ENCODE measurements around the gene TXK. TPM values are rescaled to one million over a fixed set of nuclear protein-coding genes. Genes with fewer than 3 reads are reported as not detected.

TXK gene
- total RNA-seq, 1 donor, result 0.90 TPM

DNA sequence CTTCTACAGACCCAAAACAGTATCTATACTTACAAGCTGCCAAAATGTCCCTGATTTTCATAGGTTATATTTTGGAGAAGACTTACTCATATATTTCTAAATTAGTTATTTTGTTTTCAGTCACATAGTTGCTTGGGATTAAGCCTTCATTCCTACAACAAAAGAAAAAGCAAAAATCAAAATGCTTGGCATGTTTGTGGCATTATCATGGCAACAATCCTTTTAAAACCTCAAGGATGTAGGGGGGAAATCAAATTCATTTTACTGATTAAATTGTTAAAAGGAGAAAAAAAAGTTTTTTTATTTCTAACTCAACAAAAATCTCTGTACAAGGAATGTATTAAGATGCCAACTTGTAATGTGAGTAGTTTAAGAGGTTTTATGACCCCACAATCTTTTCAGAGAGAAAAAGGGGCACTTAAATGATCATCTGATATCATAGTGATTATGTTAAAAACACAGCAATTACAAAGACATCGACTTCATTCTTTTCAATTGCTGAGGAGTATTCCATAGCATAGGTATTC lies 23.5 kb downstream of the TXK start:
- no peak for TF ChIP-seq CTCF (IDR thresholded peaks at IDR 0.05; ENCODE audit: insufficient read depth, low read length)
- no peak overlapping the region for H3K4me3 ChIP-seq (ENCODE audit: low read depth, low read length)
- DNase-seq (ENCODE audit: low read depth), result peak; percentile 13

DNA sequence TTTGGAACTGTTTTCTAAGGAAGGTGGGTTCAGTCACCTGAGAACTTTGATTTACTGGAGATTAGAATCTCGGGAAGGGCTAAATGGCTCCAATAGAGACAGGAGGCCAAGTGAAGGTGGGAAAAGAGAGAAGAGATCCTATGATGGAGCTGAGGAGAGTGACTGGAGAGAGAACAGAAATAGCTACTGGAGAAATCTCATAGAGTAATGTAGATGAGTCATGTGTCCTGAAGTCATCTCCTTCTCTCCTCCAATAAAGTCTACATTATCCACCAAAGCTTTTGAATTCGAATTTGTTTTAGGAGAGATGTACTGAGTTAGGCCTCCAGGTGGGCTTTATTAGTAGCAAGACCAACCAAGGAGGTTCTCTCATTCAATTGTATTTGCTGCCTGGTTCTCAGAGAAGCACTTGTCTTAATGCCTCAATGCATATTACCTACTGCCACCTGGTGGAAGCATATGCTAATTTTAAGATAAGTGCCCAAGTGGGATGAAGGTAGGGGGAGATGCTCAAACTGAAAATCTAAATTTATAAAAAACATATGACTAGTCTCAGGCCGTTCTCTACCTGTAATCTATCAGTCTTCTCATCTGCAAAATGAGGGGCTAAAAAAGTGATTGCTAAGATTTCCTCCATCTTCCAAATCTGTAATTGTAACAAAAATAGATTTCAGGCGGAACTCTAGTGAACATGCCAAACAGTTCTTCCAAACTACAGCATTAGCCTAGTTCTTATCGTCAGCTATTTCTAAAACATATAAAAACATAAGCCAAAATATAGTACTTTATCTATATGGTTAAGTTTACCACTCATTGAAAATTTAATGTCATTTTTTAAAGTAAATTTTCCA lies 24.4 kb downstream of the TXK start:
- no peak overlapping the region for H3K4me3 ChIP-seq (ENCODE audit: low read depth, low read length)
- peak; percentile 57 for DNase-seq (ENCODE audit: low read depth)
- peak; percentile 61 for TF ChIP-seq CTCF (IDR thresholded peaks at IDR 0.05; ENCODE audit: insufficient read depth, low read length)

DNA sequence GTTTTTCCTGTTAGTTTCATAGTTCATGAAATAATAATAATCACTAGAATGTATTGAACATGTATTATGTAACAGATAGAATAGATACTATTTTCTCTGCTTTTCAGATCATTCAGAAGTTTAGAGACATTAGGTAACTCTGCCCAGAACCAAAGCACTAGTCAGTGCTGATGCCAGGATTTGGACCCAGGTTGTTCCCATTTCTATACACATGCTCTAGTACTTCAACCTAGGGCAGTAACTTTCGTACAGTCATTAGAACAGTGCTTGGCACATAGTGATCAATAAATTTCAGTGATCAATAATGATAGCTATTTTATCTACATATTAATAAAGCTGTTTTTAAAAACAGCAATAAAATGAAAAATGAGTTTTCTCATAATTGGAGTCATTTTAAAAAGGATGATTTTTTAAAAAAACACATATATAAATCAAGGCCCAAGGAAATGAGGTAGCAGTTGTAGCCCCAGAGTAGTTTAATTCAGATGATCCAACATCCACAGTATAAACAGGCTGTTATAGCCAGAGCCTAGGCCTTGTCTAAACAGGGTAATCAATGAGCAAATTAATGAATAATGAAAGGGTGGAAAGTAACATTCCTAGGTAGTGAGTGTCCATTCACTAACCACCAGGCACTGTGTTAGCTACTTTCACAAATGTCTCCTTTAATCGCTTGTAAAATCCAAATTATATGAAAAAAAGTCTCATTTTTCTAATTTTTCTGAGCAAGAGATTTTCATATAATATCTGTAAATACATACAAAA lies 25.6 kb downstream of the TXK start:
- H3K4me3 ChIP-seq (ENCODE audit: low read depth, low read length), result no peak overlapping the region
- DNase-seq (ENCODE audit: low read depth), result no peak
- TF ChIP-seq CTCF (IDR thresholded peaks at IDR 0.05; ENCODE audit: insufficient read depth, low read length), result no peak

- no peak overlapping the region for H3K4me3 ChIP-seq (ENCODE audit: low read depth, low read length)
Observed at GRCh38 chr4:48105230-48105629, 28.8 kb downstream of the TXK start.

DNA sequence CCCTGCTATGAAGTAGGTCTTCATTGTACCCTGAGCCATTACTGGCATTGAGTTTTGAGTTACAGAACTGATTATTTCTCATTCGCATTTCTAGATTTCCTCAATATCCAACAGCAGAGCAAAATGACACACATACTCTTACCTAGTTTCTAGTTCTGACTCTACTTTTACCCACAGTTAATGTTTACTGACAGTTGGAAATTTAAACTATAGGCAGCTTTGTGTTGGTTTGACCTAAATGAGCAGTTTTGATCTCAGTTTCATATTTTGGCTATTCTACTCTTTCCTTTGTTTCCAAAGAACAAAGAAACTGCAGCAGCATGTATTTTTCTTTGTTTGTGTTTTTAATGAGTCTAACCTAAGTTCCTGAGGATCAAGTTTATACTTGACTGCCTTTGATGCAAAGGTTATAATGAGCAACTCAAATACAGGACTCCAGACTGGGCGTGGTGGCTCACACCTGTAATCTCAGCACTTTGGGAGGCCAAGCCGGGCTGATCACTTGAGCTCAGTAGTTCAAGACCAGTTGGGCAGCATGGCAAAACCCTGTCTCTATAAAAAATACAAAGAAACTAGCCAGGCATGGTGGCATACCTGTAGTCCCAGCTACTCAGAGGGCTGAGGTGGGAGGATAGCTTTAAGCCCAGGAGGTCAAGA lies 30.4 kb downstream of the TXK start:
- no peak overlapping the region for H3K4me3 ChIP-seq (ENCODE audit: low read depth, low read length)
- no peak for TF ChIP-seq CTCF (IDR thresholded peaks at IDR 0.05; ENCODE audit: insufficient read depth, low read length)
- DNase-seq (ENCODE audit: low read depth), result no peak

More at GRCh38 chr4:48105230-48105629, 28.8 kb downstream of the TXK start:
- DNase-seq (ENCODE audit: low read depth), result no peak
- no peak for TF ChIP-seq CTCF (IDR thresholded peaks at IDR 0.05; ENCODE audit: insufficient read depth, low read length)

GRCh38 chr4:48102303-48102702 lies 31.7 kb downstream of the TXK start:
- TF ChIP-seq CTCF (IDR thresholded peaks at IDR 0.05; ENCODE audit: insufficient read depth, low read length), result peak; percentile 10
- H3K4me3 ChIP-seq (ENCODE audit: low read depth, low read length), result no peak overlapping the region
- DNase-seq (ENCODE audit: low read depth), result no peak

Data from fibroblast of the aortic adventitia (primary cell).